Activated T-helper 1 cell treated with Interleukin-2 at 50 U/mL for 16 hours (primary cell): ENCODE results near the gene GDF9.

Source experiments
- DNase-seq: peaks from one replicate; pipeline ENCODE4 v3.0.0-alpha.2; 2020; ENCODE audit warnings: low read depth

The GDF9 gene

DNA sequence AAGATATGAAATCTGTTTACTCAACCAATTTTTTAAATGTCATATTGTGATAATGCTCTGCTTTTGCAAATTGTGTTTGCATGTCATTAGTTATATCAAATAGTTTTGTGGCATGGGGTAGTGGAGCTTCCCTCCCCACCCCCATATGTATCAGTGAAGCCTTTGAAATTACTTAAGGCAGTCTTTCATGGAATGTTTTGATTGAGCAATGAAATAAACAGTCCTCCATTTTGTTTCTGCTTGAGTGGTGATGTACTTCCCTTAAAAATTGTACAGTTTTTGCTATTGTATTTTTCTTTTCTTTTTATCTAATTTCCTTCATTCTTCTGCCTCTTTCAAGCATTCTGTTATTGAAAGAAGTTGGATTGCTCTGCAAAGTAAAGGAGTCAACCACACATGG is 49.7 kb downstream of the GDF9 start:
- DNase-seq, result no peak

DNA sequence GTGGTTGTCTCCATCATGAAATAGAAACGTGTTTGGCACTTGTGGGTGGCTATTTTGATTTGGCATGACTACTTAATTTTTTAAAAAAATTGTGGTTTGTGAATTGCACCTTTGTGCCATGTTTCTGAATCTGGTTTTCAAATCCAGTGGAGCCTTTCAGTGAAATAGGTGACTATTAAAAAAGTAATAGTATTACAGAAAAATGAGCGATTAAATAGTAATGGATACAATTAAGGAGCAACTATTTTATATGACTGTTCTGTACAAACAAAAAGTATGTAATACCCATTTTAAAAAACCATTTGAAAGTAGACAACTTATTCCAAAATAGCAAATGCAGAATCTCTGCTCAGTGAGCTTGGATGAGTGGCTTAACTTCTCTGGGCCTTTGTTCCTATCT is 50.2 kb downstream of the GDF9 start:
- no peak for DNase-seq

DNA sequence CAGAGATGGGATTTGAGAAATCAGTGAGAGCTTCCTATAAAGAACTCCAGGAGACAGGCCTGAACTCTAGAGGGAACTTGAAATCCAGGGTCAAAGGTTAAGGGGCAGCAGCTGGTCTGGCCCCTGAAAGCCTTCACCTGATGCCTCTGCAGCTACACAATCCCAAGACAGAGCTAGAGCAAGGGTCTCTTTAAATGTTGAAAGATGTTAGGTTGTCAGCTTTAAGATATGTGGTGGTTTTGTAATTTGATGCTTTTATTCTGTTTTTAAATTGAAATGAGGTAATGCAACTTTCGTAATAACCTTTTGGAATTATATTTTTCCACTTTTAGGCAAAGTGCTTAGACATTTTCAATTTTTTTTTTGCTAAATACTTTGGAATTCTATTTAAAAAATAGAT is 50.8 kb downstream of the GDF9 start:
- DNase-seq, result no peak

DNA sequence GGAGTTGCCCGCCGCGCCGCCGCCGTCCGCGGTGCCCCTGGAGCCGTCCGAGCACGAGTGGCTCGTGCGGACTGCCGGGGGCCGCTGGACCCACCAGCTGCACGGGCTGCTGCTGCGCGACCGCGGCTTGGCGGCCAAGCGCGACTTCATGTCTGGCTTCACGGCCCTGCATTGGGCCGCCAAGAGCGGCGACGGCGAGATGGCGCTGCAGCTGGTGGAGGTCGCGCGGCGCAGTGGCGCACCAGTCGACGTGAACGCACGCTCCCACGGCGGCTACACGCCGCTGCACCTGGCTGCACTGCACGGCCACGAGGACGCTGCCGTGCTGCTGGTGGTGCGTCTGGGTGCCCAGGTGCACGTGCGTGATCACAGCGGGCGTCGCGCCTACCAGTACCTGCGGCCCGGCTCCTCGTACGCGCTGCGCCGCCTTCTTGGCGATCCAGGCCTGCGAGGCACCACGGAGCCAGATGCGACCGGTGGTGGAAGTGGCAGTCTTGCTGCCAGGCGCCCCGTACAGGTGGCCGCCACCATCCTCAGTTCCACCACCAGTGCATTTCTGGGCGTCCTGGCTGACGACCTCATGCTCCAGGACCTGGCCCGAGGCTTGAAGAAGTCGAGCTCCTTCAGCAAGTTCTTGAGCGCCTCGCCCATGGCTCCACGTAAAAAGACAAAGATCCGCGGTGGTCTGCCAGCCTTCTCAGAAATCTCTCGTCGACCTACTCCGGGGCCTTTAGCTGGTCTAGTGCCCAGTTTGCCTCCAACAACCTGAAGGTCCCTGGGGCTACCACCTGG is 51.6 kb downstream of the GDF9 start:
- no peak for DNase-seq

DNA sequence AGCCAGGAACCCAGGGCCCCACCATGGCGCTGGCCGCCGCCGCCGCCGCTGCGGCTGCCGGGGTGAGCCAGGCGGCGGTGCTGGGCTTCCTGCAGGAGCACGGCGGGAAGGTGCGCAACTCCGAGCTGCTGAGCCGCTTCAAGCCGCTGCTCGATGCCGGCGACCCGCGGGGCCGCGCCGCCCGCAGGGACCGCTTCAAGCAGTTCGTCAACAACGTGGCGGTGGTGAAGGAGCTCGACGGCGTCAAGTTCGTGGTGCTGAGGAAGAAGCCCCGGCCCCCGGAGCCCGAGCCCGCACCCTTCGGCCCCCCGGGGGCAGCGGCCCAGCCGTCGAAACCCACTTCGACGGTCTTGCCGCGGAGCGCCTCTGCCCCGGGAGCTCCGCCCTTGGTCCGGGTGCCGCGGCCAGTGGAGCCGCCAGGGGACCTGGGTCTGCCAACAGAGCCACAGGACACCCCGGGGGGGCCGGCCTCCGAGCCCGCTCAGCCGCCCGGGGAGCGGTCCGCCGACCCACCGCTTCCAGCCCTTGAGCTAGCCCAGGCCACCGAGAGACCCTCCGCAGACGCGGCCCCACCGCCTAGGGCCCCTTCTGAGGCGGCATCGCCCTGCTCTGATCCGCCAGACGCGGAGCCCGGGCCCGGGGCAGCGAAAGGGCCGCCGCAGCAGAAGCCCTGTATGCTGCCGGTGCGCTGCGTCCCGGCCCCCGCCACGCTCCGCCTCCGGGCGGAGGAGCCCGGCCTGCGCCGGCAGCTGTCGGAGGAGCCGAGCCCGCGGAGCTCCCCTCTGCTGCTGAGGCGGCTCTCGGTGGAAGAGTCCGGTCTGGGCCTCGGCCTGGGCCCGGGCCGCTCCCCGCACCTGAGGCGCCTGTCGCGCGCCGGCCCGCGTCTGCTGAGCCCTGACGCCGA is 52.4 kb downstream of the GDF9 start:
- DNase-seq, result no peak

DNA sequence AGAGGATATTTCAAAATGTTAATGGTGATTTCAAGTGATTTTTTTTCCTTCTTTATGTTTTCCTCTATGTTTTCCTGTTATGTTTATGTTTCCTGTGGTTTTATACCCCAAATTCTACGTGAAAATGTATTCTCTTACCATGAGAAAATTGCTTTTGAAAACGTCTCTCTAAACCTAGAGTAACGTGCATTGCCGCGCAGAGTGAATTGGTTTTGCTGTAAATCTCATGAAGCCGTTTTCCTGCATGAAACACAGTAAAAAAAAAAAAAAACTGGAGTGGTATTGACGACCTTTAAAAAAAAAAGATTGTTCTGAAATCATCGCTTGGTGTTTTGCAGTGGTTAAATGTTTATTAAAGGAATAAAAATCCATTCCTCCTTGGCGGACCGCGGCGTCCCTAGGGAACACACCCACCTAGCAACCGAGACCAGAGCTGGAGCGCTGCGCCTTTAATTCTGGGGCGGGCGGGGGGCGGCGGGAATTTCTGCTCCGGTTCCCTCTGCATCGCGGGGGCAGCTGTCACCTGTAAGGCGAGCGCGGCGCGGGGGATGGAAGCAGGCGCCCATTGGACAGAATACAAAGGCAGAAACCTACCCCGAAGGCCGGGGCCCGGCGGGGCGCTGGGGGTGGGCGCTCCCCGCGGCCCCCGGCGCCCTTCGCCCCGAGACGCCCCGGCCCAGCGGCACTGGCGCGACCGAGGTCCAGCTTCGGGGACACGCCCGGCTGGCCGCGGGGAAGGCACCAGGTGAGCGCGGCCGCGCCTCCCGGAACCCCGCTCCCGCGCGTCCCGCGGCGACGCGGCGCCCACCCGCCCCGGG is 53.3 kb downstream of the GDF9 start, which contains the start of gene SOWAHA:
TSS of gene SOWAHA (plus strand) at position 522 of the 818 bp plus-strand sequence. CDS start 320 bp downstream, outside the sequence.
- no peak for DNase-seq

DNA sequence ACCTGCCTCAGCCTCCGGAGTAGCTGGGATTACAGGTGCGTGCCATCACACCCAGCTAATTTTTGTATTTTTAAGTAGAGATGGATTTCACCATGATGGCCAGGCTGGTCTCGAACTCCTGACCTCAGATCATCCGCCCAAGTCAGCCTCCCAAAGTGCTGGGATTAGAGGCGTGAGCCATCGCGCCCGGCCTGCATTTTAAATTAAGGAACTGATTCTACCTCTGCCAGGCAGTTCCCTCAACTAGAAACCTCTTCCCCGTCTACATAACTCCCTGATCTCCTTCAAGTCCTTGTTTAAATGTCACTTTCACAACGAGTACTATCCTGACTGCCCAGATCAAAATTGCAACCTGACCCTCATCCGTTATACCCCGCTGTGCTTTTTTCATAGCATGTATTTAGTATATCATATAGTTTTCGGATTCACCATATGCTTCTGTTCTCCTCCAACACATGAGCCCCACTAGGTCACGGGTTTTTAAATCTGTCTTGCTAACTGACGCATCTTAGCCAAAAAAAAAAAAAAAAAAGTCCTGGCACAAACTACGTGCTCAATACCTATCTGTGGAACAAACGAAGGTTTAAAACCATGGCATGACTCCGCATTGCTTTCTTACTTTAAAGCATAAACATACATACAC is 54.0 kb downstream of the GDF9 start:
- DNase-seq, result no peak
